RWPE1 (cell line): ENCODE measurements around the gene BOLA1.

Experiments used
- CTCF ChIA-PET: fragments of 350-600 bp; sonication (Branson Sonifier 250); formaldehyde crosslinking; extraction: SDS; loops from one replicate; lab custom pipeline; 2021; lab: Yijun Ruan, JAX
- POLR2A ChIA-PET: fragments of 400-600 bp; formaldehyde crosslinking; extraction: SDS; loops from one replicate; lab custom pipeline; 2020; ENCODE audit warnings: antibody characterized with exemption; ENCODE audit not compliant: low non-redundant PET; lab: Yijun Ruan, JAX
- DNase-seq: peaks from one replicate; pipeline ENCODE4 v3.0.0; 2012; ENCODE audit warnings: low spot score
- H3K27ac ChIP-seq: fragments of 450-650 bp; 2 replicates; pipeline ENCODE4 v1.5.1; 2017
- TF ChIP-seq, protein P1 (sequence below): fragments of 450-650 bp; conservative IDR thresholded peaks from 2 replicates; pipeline ENCODE4 v1.5.1; 2017; ENCODE audit warnings: low read depth, mild to moderate bottlenecking

BOLA1 gene

DNA sequence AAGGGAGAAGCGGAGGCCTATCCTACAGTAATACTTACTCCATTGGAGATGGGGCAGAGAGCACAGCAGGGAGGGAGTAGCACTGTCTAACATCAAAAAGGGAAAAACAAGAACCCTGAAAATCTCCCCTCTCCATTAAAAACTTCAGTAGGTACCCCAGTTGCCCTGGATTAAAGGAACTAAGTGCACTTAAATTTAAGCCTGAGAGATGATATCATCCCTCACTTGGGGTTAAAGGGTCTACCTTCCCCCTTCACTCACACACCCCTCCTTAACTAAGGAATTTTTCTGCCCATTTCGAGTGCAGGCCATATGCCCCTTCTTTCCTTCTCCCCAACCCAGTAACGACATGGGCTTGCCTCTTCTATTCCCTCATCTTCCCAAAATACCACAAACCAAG, 41.1 kb downstream of the BOLA1 start:
- ChIA-PET POLR2A (no interaction called here), CTCF (interaction anchor here (0.6 kb wide), 2 partner anchors 34 to 133 kb away, joined by 3 to 4 read pairs; no protein-coding TSS in a partner anchor)
- no peak for DNase-seq
- TF ChIP-seq, protein P1, sequence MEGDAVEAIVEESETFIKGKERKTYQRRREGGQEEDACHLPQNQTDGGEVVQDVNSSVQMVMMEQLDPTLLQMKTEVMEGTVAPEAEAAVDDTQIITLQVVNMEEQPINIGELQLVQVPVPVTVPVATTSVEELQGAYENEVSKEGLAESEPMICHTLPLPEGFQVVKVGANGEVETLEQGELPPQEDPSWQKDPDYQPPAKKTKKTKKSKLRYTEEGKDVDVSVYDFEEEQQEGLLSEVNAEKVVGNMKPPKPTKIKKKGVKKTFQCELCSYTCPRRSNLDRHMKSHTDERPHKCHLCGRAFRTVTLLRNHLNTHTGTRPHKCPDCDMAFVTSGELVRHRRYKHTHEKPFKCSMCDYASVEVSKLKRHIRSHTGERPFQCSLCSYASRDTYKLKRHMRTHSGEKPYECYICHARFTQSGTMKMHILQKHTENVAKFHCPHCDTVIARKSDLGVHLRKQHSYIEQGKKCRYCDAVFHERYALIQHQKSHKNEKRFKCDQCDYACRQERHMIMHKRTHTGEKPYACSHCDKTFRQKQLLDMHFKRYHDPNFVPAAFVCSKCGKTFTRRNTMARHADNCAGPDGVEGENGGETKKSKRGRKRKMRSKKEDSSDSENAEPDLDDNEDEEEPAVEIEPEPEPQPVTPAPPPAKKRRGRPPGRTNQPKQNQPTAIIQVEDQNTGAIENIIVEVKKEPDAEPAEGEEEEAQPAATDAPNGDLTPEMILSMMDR: no peak
- H3K27ac ChIP-seq: no peak overlapping the region

DNA sequence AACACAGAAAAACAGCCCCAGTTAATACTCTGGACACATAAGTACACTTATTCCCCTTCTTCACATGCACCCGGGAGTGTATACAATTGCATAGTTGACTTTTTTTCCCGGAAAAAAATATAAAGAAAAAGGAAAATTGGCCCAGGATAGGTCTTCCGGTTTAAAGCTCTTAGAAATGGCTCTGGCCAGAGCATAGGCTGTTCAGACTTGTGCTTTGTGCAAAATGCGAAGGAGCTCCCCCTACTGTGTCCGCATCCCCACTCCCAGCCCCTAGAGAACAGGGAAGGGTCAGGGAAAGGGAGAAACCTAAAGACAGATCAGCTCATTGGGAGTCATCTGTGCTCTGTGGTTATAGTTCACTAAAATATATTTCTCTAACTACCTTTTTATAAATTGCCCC, 42.8 kb downstream of the BOLA1 start:
- CTCF ChIA-PET: interaction anchor here (0.5 kb wide), 1 partner anchor 18 kb away, joined by 5 read pairs; no protein-coding TSS in a partner anchor

DNA sequence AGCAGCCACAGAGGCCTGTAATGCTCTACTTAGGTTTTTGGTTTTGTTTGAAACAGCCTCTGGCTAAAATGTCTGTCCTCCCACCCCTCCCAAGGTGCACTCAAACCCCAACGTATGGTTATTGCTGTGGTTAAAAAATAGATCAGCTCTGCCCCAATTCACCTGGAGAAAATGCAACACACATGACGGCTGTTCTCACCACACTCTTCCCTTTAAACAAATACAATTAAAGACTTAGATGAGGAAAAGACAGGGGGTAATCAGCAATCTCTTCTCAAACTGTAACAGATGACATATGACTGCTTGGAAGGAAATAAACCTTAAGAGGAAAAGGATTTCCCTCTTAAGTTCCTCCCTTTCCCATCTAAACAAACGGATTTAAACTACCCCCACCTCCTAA, 43.5 kb downstream of the BOLA1 start:
- no peak for DNase-seq
- POLR2A ChIA-PET: no interaction called here
- H3K27ac ChIP-seq: no peak overlapping the region
- CTCF ChIA-PET: interaction anchor here (0.6 kb wide), 1 partner anchor 126 kb away, joined by 3 read pairs; no protein-coding TSS in a partner anchor
- TF ChIP-seq, protein P1: no peak

More for the DNA sequence above, 42.8 kb downstream of the BOLA1 start:
- no peak overlapping the region for H3K27ac ChIP-seq
- peak; percentile 28 for DNase-seq
- POLR2A ChIA-PET: no interaction called here
- TF ChIP-seq, protein P1: peak; percentile 21; the same call in 1 of the 2 replicates

DNA sequence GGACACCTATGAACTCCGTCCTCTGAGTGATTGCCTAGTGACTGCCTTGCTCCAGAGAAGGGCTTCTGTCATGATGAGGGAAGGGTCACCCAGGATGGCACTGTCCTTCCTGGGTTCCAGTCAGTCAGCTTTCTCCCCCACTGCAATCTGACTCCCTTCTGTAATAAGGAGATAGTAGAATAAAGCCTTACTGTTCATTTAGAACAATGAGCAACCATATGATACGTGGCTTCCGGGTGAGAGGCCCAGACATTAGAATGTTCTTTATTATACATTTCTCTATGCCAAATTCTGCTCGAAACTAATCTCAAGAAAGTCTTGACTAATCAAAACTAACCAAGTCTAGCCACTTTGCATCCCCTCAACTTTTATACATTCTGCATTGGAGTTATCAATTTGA, 45.8 kb downstream of the BOLA1 start:
- DNase-seq: no peak
- CTCF ChIA-PET: interaction anchor here (1.3 kb wide), 1 partner anchor 12 kb away, joined by 3 read pairs; no protein-coding TSS in a partner anchor
- POLR2A ChIA-PET: no interaction called here
- TF ChIP-seq, protein P1: no peak
- H3K27ac ChIP-seq: no peak overlapping the region

DNA sequence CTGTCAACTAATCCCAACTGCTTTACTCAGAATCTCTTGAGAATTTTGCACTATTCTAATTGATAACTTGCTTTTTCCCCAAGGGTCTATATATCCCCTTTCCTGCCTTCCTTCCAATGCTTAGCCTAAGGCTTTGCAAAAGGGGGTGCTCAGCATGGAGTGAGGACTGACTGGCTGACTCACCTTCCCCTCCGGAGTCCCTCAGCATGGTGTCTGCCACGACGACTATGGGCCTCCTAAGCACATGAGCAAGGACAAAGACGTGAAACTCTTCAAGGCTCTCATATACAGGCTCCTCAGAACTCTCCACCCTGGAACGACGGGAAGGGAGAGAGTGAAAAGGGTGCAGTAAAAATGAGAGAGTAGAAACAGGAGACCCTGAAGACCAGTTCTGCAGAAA, 50.5 kb downstream of the BOLA1 start:
- H3K27ac ChIP-seq: peak overlapping the region; percentile 25; the same call in 1 of the 2 replicates
- TF ChIP-seq, protein P1: no peak
- ChIA-PET POLR2A (no interaction called here), CTCF (no interaction called here)
- no peak for DNase-seq
